Dermis blood vessel endothelial cell (primary cell): ENCODE results near the gene ATXN1. TPM values are rescaled to one million over a fixed set of nuclear protein-coding genes. Genes with fewer than 3 reads are reported as not detected.
"Not testable (repeated sequence)": the region's sequence is repeated elsewhere in the genome, so short reads cannot be mapped to it uniquely, and the experiment has no call there.

ENCODE experiments used
- DNase-seq: peaks from one replicate; pipeline ENCODE4 v3.0.0; 2010
- total RNA-seq: library from RNA; depleted of rRNA; stranded (reverse); fragments of >200 nt; gene quantifications from 2 replicates; pipeline ENCODE4 v1.2.3, GENCODE V29; 2014

ATXN1 gene
- total RNA-seq, 1 donor from 2014 or later = 15.3 TPM

DNA sequence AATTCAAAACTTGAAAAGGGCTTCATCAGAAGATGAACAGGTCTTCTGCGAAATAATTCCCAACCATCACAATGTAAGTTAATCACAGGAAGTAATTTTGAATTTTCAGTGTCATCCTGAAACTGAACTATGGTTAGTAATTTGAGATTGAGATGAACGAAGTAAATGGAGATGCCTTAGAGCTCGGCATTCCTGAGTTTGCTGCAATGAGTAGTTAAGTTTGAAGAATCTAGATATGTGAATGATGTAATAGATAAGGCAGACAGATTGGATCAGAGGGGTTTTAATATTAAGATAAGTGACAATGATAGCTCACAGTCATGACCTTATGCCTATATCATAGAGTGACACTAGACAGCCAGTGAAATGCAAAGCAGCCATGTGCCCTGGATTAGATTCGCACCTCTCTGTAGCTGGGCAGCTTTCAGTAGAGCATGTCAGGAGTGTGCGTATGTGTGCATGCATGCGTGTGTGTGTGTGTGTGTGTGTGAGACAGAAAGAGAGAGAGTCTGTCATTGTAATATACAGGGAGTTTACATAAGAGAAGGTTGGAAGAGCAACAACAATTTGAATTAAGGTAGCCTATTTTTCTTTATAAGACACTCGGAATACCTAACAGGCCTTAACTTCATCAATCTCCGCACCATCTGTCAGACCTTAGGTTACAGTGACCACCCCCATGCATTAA is 289.9 kb downstream of the ATXN1 start:
- no peak for DNase-seq

DNA sequence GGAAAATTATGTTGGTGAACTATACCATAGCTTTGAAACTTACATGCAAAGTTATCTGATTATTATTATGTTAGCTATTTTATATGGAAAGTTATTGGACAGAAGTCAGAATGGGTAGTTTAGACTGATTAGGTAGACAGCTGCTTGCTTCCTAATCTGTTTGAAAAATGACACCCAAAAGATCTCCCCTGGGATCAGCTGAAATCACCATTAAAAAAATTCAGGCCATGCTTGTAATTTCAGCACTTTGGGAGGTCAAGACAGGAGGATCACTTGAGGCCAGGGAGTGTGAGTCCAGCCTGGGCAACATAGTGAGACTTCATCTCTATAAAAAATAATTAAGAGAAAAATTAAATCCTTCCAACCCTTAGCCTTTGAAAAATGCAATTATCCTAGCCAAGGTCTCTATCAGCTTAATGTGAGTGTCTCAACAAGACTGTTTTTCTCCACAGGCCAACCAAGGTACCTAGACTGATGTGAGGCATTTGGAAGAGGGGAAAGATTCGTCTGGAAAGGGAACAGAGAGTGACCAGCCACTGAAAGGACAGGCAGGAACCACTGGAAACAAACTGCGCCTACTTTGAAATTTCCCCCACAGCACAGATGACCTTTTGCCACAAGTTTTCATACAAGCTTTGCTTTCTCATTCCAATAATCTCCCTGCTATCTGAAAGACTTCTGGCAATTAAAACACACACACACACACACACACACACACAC is 290.6 kb downstream of the ATXN1 start:
- no peak for DNase-seq

DNA sequence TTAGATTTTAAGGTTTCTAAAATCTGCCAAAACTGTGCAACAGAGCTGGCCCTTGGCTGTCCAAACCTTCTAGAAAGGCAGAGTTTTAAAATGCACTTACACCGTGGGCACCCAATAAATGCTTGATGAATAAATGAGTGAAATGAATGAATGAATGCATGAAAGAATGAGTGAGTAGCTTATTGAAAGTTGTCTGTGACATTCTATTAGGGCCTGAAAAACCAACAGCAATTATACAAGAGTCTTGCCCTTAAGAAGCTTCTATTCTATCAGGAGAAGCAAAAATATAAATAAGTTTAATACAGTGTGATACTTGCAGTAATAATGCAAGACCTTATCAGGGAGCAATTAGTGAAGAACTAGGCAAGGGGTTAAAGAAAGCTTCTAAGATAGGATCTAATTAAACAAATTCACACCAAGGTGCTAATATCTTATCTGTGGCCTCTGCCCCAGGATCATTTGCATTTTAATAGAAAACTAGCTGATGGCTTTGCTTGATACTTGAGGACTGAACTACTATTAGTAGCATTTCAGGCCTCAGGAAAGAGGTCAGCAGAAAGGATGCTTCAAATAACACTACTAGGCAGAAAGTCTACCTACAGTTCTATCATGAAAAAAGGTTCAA is 292.2 kb downstream of the ATXN1 start:
- DNase-seq = no peak

DNA sequence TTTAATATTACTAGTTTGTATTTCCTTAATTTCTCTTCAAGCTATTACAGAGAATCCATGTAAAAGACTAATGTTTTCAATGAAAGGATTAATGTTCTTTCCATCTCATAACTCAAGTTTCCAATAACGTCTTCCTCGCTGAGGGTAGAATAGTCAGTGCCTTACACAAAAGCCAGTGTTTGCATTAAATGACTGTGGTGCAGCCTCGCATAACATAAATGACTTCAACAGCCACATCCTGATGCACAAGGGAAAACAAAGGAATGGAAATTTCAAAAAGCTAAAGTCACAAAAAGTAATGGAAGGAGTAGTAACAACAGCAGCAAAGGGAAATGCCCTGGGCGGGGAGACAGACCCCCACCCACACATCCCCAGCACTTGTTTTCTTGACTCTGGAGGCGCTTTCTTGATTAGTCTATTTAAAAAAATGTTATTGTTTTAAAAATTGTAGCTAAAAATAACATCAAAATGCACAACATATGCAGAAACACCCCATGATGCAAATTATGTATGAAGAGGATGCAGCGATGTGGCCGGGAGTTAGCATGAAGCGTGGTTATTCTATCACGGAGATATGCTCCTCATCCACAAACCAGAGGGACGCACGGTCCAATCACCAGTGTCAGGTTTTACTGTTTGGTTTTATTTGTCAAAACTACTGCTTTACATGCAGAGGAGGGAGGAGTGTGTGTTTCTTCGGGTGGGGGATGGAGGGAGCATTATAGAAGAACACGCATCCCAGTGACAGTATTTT is 294.3 kb downstream of the ATXN1 start:
- DNase-seq = no peak

DNA sequence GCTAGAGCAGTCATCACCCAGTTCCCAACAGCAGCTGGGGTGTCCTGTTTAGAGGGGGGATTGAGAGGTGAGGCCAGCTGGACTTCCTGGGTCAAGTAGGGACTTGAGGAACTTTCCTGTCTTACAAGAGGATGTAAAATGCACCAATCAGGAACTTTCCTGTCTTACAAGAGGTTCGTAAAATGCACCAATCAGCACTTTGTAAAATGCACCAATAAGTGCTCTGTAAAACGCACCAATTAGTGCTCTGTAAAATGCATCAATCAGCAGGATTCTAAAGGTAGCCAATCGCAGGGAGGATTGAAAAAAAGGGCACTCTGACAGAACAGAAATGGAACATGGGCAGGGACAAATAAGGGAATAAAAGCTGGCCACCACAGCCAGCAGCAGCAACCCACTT is 297.2 kb downstream of the ATXN1 start:
- no peak for DNase-seq

DNA sequence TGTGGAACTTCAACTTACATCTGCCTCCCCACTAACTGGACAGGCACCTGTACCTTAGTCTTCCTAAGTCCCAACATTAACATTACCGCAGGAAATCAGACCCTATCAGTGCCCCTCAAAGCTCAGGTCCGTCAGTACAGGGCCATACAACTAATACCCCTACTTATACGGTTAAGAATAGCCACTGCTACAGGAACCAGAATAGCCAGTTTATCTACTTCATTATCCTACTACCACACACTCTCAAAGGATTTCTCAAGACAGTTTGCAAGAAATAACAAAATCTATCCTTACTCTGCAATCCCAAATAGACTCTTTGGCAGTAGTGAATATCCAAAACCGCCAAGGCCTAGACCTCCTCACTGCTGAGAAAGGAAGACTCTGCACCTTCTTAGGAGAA is 298.0 kb downstream of the ATXN1 start:
- DNase-seq = not testable (repeated sequence)

- no peak for DNase-seq
Measured at GRCh38 chr6:16461491-16461890, 299.8 kb downstream of the ATXN1 start.

GRCh38 chr6:16459472-16459871 is 301.8 kb downstream of the ATXN1 start:
- not testable (repeated sequence) for DNase-seq

DNA sequence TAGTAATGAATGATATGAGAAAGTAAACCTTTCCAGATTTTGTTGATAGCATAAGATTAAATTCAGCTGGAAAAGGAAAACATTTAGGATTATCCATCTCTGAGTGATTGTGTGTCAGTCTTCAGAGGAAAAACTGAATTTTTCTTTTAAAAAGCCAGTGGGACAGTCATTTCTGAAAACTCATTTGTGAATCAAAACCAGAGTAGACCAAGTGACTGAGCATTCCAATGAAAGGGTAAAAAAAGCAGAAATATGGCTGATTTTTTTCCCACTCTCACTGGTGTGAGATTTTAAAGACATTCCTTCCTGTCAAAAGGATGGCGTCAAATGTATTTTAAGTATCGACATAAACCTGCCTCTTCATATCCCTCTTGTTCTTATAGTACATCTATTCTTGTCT is 308.9 kb downstream of the ATXN1 start:
- no peak for DNase-seq

- no peak for DNase-seq
Measured at GRCh38 chr6:16450821-16451220, 310.4 kb downstream of the ATXN1 start.

DNA sequence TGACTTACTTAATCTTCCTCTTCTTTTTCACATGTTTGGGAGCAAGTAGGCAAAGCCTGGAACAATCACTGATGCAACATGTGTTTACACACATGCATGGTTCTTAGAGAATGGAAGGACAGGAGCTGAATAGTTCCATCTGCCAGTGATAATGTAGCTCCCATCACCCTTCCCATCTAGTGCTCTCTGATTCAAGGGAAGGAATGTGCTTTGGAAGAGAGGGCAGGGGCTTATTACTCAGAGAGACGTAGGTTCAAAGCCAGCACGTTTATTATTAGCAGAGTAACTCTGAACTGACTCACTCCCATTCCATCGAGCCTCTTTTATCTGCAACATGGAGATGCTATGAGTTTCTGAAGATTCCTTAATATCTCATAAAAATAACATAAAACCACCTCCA is 311.0 kb downstream of the ATXN1 start:
- DNase-seq = no peak

DNA sequence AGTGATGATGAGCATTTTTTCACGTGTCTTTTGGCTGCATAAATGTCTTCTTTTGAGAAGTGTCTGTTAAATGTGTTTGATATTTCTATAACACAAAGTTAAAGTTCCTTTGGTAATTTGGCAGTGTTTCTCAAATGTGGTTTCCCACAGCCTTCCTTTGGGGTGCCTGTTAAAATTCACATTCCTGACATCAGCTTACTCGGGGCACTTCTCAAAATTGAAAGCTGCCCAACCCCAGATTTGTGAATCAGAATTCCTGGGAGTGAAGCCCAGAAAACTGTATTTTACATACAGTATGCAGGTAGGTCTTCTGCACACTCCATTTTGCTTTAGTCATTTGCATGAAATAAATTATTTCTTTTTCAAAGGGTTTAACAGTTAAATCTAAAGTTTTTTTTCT is 315.0 kb downstream of the ATXN1 start:
- DNase-seq = no peak

DNA sequence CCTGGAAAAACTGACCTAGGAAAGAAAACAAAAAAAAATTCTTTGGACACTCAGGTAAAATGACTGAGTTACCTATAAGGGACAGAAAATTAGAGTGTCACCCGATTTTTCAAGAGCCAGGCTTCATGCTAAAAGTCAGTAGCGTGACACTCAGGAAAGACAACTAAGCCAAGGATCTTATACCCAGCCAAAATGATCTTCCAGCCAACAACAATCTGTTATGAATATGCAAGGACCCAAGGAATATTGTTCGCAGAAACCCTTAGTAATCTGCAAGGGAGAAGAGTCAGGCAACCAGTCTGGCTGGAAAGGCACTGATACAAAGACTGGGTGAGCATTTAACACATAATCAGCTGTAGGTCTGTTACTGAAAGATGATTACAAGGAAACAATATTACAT is 319.2 kb downstream of the ATXN1 start:
- no peak for DNase-seq

- DNase-seq = no peak
Measured at GRCh38 chr6:16441262-16441661, 320.0 kb downstream of the ATXN1 start.

DNA sequence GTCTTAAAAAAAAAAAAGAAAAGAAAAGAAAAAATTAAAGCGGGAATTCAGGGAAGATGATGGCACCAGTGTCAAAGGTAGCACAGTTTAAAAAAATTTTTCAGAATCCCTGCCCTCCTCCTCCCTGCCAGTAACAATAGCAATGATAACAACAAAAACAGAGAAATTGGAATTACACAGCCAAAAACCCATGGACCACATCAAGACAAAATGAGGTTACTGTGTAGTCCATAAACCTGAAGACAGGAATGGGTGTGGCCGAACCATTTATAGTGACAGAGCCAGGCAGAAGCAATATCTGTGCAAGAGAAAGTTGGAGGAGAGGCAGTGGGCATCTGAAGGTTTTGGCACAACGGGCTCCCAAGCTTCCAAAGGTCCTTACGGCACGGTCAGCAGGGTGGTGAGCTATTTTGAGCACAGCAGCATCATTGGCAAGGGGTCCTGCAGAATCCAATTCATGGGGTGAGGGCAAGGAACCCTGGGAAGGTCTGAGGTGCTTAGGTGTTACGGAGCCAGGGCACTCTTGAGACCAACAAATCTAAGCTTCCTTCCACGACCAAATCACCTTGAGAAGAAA is 320.5 kb downstream of the ATXN1 start:
- no peak for DNase-seq

GRCh38 chr6:16438718-16439591 is 322.3 kb downstream of the ATXN1 start:
- DNase-seq = peak; percentile 18

DNA sequence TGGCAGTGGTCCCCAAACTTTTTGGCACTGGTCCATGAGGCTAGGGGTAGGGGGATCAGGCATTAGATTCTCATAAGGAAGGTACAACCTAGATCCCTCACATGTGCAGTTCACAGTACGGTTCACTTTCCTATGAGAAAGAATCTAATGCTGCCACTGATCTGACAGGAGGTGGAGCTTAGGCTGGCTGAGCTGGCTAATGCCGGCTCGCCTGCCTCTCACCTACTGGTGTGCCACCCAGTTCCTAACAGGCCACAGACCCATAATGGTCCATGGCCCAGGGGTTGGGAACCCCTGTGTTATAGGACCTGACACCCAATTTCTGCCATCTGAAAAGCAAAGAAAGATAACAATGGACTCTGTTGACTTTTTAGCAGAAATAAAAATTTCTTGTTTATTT is 323.3 kb downstream of the ATXN1 start:
- DNase-seq = no peak

DNA sequence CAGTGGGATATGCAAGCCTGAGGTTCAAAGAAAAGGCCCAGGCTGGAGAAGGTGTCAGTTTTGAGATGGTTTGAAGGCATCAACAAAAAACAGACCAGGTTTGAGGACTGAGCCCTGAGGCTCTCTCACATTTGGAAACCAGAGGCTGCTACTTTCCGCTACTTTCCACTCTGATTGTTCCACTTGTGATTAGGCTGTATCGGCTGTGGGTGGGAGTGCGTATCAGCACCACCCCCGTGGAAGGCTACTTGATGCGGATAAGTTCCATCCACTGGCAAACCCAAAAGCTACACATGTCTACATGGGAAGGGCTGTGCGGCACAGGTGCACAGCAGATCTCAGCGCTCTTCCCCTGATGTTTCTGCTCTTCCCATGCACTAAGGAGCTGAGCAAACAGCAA is 324.2 kb downstream of the ATXN1 start:
- no peak for DNase-seq

DNA sequence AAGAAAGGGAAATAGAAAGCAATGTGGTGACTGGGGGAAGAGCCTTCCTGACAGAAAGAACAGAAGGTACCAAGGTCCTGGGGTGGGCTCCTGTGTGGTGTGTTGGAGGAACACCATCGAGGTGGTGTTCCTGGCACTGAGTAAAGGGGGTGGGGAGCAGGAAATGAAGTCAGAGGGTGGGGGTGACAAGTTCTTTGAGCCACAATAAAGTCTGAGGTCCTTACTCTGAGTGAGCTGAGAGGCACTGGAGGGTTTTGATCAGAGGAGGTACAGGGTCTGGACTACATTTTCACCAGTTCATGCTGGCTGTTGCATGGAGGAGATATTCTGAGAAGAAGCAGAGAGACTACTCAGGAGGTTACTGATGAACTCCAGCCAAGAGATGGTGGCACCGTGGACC is 324.7 kb downstream of the ATXN1 start:
- no peak for DNase-seq

- DNase-seq = no peak
Measured at GRCh38 chr6:16434885-16435284, 326.4 kb downstream of the ATXN1 start.

GRCh38 chr6:16433338-16433890 is 327.8 kb downstream of the ATXN1 start:
- no peak for DNase-seq
